Brain microvascular endothelial cell (primary cell): Measurements from ENCODE around the gene RETREG3.
"Not testable (repeated sequence)": the region's sequence is repeated elsewhere in the genome, so short reads cannot be mapped to it uniquely, and the experiment has no call there.

Source experiments
- DNase-seq: peaks from one replicate; pipeline ENCODE4 v3.0.0-alpha.2; 2020
- H3K27ac ChIP-seq: fragments of 250-450 bp; sonication (Bioruptor Pico); 2 replicates; pipeline ENCODE4 v1.5.1; 2020; ENCODE audit warnings: mild to moderate bottlenecking, moderate library complexity
- H3K27me3 ChIP-seq: fragments of 250-450 bp; sonication (Bioruptor Pico); replicated peaks from 2 replicates; pipeline ENCODE4 v1.5.1; 2020; ENCODE audit warnings: mild to moderate bottlenecking
- H3K36me3 ChIP-seq: fragments of 250-450 bp; sonication (Bioruptor Pico); replicated peaks from 2 replicates; pipeline ENCODE4 v1.5.1; 2020; ENCODE audit warnings: mild to moderate bottlenecking
- H3K4me3 ChIP-seq: 2 replicates; pipeline ENCODE4 v1.5.1; 2011; ENCODE audit warnings: low read depth, mild to moderate bottlenecking, control low read depth, low read length, moderate library complexity
- in situ Hi-C: cut with HindIII; loops from 2 replicates; pipeline ENCODE4 v1.10.0; 2017; ENCODE audit warnings: low sequenced_read_pairs, low pct_ligation_motif_present
- TF ChIP-seq, protein P1 (sequence below): IDR thresholded peaks from 2 replicates; pipeline ENCODE4 v1.5.1; 2011; ENCODE audit warnings: low read depth, mild to moderate bottlenecking, moderate library complexity, low read length, control low read depth, inconsistent platforms; ENCODE audit errors: missing control alignments

Gene RETREG3

DNA sequence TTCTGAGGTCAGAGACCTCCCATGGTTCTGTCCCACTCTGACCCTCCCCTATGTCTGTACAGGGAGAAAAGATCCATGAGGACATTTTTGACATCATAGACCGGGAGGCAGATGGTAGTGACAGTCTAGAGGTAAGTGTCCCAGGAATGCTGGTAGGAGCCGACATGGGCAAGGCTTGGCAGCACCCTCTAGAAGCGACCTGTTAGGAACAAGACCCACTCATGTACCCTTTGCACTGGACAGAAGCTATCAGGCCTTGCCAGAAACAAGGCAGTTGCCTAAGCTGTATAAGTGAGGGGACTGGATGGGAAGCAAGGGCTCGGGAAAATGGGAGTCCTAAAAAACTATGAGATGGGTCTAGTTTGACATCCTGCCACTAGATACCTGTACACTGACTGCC is 2.8 kb upstream of the RETREG3 start:
- H3K36me3 ChIP-seq = peaks cover 33% of the 10 kb centered on the region

DNA sequence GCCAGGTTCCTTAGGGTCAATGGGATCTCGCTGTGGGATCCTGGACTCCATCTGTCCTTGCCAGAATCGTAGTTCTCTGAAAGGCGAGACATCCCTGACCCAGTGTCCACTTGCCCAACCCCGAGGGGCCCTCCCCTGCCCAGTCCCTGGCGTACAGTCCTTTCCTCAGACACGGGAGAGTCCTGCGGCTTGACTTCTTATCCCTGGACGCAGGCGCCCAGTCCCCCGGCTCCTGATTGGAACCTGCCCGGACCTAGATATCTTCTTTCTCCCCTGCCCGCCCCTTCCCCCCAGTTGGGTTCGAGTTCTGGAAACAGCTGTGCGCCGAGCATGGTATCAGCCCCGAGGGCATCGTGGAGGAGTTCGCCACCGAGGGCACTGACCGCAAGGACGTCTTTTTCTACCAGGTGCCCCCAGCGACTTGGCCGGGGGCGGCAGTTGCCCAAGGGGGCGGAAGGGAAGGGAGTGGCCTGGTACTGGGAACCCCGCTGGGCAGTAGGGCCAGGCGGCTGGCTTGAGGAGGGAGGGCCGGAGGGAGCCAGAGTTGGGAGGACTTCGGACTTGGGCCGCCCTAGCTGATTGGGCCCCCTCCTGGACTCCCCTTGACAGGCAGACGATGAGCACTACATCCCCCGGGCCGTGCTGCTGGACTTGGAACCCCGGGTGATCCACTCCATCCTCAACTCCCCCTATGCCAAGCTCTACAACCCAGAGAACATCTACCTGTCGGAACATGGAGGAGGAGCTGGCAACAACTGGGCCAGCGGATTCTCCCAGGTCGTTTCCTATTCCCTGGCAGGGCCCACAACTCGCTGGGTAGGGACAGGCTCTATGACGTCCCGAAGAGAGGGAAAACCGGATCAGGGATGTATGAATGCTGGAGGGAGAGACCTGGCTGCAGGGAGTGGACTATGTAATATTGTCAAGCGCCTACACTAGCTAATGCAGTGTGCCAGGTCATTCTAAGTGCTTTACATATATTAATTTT is 934 bp upstream of the RETREG3 start:
- in situ Hi-C loops = loop anchor here (10.0 kb wide), 1 partner anchor 55 kb away; no protein-coding TSS in a partner anchor
- Histone ChIP-seq H3K36me3 (peaks cover 29% of the 10 kb centered on the region), H3K27ac (peak overlapping the region; percentile 41), H3K4me3 (peak overlapping the region; percentile 85)
- DNase-seq, H3K27me3 ChIP-seq: not testable (repeated sequence)

More for the DNA sequence above, 2.8 kb upstream of the RETREG3 start:
- Histone ChIP-seq H3K4me3 (no peak overlapping the region), H3K27ac (no peak overlapping the region), H3K27me3 (no peaks in the 10 kb centered on the region)
- TF ChIP-seq, protein P1, sequence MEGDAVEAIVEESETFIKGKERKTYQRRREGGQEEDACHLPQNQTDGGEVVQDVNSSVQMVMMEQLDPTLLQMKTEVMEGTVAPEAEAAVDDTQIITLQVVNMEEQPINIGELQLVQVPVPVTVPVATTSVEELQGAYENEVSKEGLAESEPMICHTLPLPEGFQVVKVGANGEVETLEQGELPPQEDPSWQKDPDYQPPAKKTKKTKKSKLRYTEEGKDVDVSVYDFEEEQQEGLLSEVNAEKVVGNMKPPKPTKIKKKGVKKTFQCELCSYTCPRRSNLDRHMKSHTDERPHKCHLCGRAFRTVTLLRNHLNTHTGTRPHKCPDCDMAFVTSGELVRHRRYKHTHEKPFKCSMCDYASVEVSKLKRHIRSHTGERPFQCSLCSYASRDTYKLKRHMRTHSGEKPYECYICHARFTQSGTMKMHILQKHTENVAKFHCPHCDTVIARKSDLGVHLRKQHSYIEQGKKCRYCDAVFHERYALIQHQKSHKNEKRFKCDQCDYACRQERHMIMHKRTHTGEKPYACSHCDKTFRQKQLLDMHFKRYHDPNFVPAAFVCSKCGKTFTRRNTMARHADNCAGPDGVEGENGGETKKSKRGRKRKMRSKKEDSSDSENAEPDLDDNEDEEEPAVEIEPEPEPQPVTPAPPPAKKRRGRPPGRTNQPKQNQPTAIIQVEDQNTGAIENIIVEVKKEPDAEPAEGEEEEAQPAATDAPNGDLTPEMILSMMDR = no peak
- no peak for DNase-seq
- in situ Hi-C loops = no loop called here

- DNase-seq = no peak
Measured at GRCh38 chr17:42608305-42609181, 631 bp downstream of the RETREG3 start.

DNA sequence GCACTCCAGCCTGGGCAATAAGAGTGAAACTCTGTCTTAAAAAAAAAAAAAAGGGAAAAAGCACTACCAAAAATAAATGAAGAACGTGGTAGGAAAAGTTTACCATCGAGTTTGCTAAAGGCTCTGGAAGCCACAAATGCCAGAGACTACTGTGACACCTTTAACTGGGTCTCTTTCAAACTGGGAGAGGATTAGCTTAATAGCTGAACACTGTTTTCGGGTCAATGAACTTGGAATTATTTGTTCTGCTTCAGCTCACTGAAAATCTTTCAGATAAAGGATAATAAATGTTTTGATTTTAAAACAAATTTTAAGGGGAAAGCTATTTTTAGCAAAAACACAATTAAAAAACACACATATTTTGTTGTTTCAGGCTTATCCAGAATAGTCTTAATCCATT is 1.4 kb downstream of the RETREG3 start:
- no peak overlapping the region for H3K27ac ChIP-seq
- H3K27me3 ChIP-seq = no peaks in the 10 kb centered on the region
- TF ChIP-seq, protein P1 = no peak

More at GRCh38 chr17:42608305-42609181, 631 bp downstream of the RETREG3 start:
- Histone ChIP-seq H3K36me3 (peaks cover 16% of the 10 kb centered on the region), H3K4me3 (peak overlapping the region; percentile 98), H3K27me3 (no peaks in the 10 kb centered on the region), H3K27ac (peak overlapping the region; percentile 83)
- in situ Hi-C loops = loop anchor here (10.0 kb wide), 1 partner anchor 56 kb away; no protein-coding TSS in a partner anchor
- TF ChIP-seq, protein P1 = no peak

GRCh38 chr17:42603318-42603717 is 5.9 kb downstream of the RETREG3 start:
- no peak overlapping the region for H3K27ac ChIP-seq
- H3K4me3 ChIP-seq = no peak overlapping the region
- TF ChIP-seq, protein P1 = no peak
- no peaks in the 10 kb centered on the region for H3K27me3 ChIP-seq
- H3K36me3 ChIP-seq = no peaks in the 10 kb centered on the region
- no peak for DNase-seq
- in situ Hi-C loops = loop anchor here (10.0 kb wide), 1 partner anchor 61 kb away; no protein-coding TSS in a partner anchor

More for the DNA sequence above, 1.4 kb downstream of the RETREG3 start:
- H3K36me3 ChIP-seq = peaks cover 8% of the 10 kb centered on the region
- DNase-seq = no peak
- in situ Hi-C loops = loop anchor here (10.0 kb wide), 1 partner anchor 57 kb away; no protein-coding TSS in a partner anchor
- H3K4me3 ChIP-seq = peak overlapping the region; percentile 98
